GM12874 (cell line): ENCODE results near the gene PRPF6.

ENCODE experiments used
- CTCF ChIP-seq: IDR thresholded peaks from 2 replicates; pipeline ENCODE4 v1.5.1; 2011; ENCODE audit warnings: low read depth, mild to moderate bottlenecking, control low read depth, low read length, moderate library complexity; ENCODE audit not compliant: insufficient read depth

The PRPF6 gene

GRCh38 chr20:63937596-63937995 lies 43.3 kb upstream of the PRPF6 start:
- no peak for TF ChIP-seq CTCF

DNA sequence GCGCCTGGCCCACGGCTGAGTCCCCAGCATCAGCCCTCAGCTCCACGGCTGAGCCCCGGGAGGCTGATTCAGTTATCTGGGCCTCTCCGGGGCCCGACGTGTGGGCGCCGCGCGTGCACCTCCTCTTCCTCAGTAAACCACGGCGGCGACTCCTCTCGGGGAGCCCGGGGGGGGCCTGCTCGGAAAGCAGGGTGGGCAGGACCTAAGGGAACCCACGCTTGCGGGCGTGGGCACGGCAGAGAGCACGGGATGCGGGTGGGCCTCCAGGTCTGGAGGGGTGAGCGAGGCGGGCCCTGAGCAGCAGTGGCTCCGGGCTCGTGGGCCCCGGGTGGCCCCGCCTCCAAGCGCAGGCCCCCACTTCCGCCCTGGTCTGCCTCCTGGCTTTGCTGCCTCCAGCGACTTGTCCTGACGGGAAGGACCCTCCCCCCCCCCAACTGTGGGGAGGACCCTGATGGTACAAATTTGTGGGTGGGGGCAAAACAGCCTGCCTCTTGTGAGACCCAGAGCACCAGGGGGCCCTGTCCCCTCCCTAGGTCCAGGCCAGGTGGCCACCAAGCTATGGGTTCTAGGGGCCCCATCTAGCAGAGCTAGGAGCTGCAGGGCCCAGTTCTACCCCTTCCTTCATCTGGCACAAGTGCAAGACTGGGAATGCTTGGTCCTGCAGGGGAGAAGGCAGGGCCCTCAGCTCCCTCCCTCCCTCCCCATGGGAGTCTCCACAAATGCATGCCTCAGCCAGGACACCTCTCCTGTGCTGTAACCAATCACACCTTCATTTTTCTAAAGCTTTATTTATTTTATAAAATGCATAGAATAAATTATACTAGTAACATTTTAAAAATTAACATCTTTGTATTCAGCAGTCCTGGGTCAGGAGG lies 41.6 kb upstream of the PRPF6 start:
- TF ChIP-seq CTCF, result no peak

DNA sequence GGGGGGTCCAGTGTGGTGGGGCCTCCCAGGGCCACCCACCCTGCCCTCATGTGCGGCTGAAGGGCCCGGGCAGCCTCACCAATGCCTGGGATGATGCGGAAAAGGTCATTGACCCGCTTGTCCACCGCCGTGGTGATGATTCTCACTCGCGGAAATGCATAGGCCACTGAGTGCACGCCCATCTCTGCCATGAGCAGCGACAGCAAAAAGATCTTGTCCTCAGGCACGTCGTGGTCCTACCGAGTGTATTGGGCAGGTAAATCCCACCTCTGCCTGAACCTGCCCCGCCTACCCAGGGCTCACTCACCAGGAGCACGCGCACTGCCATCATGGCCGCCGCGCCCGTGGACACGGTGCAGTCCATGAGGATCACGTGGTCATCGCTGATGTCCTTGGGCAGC lies 40.9 kb upstream of the PRPF6 start:
- TF ChIP-seq CTCF, result no peak

GRCh38 chr20:63940472-63941266 lies 40.3 kb upstream of the PRPF6 start:
- TF ChIP-seq CTCF, result no peak

- TF ChIP-seq CTCF, result no peak
Observed at GRCh38 chr20:63941282-63942081, 39.5 kb upstream of the PRPF6 start.

DNA sequence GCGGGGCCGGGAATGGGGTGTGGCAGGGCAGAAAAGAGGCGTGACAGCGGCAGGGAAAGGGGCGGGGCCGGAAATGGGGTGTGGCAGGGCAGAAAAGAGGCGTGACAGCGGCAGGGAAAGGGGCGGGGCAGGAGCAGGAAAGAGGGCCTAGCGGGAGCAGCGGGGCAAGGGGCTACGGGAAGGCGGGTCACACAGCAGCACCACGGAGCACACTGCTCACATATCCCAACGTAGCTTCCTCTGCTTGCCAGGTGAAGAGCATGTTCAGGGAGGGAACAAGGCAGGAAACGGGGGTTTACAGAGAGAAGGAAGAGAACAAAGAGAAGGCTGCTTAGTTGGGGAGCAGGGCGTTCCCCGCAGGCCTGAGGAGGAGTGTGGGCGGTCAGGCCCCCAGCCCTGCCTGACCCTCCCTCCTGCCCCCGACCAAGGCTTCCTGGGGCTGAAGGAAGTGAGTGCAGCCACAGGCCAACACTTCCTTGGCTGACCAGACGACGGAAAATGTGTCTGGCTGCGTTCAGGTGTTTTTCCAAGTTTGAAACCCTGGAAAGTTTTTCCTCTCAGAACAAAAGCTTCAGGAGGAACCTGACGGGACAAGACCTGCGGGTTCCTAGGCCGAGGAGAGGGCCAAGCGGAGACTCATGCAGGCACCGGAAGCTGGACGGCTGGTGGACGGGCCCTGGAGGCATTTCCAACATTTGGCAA lies 38.5 kb upstream of the PRPF6 start:
- no peak for TF ChIP-seq CTCF
